ENCODE data around the gene TMEM263. TPM values are rescaled to one million over a fixed set of nuclear protein-coding genes. Genes with fewer than 3 reads are reported as not detected.

Gene TMEM263
- total RNA-seq, 2 experiments from 2014 or later = 28.5 to 29.6 TPM

DNA sequence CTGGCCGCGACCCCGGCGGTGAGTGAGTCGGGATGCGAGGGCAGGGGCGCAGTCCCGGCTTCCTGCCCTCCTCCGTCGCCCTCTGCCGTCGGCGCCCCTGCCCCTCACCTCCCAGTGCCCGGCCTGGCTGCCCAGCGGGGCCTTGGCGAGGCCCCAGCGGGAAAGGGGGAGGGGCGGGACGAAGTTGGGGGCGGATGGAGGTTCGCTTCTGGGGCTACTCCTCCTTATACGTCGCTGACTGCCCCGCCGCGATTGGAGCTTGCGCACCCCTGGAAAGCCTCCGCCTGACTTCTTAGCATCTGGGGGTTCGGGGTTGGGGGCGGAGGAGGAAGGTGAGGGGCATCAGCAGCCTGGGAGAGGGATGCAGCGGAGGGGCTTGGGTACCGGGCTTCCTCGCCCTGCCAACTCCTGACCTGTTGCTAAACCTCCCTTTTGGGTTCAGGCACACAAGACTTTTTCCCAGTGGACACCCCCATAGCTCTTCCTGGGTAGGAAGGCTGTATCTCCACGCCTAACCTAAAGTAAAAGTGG lies 406 bp downstream of the TMEM263 start:
- peaks cover 2% of the 10 kb centered on the region for H3K9me3 Mint-ChIP-seq
- H3K4me3 Mint-ChIP-seq = peak overlapping the region; percentile 95
- DNase-seq (no peak), ATAC-seq (ENCODE audit: low read depth) (peak; percentile 53)
- peak overlapping the region; percentile 94 for H3K27ac Mint-ChIP-seq
- H3K4me1 Mint-ChIP-seq = peaks cover 17% of the 10 kb centered on the region
- H3K27me3 Mint-ChIP-seq = peaks cover 2% of the 10 kb centered on the region
- POLR2A ChIA-PET = interaction anchor here (0.8 to 2.3 kb wide), 11 partner anchors 19 to 654 kb away, joined by 3 to 11 read pairs (median 4); partner anchors contain the start of genes MTERF2, POLR3B and TCP11L2
- peaks cover 4% of the 10 kb centered on the region for H3K36me3 Mint-ChIP-seq

DNA sequence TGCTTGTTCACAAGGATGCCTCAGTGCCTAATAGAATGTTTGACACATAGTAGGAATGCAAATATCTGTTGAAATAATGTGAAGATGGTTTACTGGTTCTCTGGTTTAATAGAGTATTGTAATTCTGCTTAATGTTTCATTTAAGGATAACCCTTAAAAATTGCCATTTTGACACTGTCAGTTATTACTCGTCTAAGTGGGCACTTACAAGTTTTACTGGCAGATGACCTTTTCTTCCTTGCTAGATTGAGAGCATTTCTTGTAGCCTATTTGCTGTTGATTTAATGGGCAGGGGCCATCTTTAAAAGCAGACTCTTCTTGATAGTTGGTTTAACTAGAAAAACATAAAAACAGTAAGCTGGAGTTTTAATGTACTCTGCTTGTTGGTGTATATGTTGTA lies 1.9 kb downstream of the TMEM263 start:
- no peaks in the 10 kb centered on the region for H3K9me3 Mint-ChIP-seq
- H3K4me3 Mint-ChIP-seq = peak overlapping the region; percentile 95
- ATAC-seq (ENCODE audit: low read depth) (no peak), DNase-seq (no peak)
- no peaks in the 10 kb centered on the region for H3K27me3 Mint-ChIP-seq
- peak overlapping the region; percentile 94 for H3K27ac Mint-ChIP-seq
- POLR2A ChIA-PET = interaction anchor here (0.7 to 1.0 kb wide), 2 partner anchors 12 to 600 kb away, joined by 3 to 4 read pairs; partner anchors contain the start of gene POLR3B
- H3K36me3 Mint-ChIP-seq = peaks cover 2% of the 10 kb centered on the region
- peaks cover 19% of the 10 kb centered on the region for H3K4me1 Mint-ChIP-seq

DNA sequence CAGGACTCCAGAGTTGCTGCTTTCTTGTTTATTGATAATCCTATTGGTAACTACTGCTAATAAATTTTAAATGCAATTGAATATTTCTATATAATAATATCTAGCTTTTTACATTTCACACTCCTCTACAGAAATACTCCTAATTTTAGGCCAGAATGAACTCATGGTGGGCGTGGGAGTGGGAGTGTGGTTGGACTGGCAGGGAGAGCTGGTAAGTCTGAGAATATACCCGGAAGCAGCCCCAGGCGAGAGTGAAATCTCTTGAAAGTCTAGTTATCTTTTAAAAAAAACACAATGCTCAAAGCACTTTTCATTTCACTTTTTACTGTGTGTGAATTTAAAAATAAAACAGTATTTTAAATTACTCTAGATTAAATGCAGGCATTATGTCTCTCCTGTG lies 4.7 kb downstream of the TMEM263 start:
- H3K27me3 Mint-ChIP-seq = no peaks in the 10 kb centered on the region
- H3K27ac Mint-ChIP-seq = no peak overlapping the region
- peaks cover 17% of the 10 kb centered on the region for H3K4me1 Mint-ChIP-seq
- POLR2A ChIA-PET = interaction anchor here (0.7 kb wide), 1 partner anchor 213 kb away, joined by 3 read pairs; no protein-coding TSS in a partner anchor
- no peaks in the 10 kb centered on the region for H3K9me3 Mint-ChIP-seq
- no peak for ATAC-seq (ENCODE audit: low read depth)
- H3K36me3 Mint-ChIP-seq = peaks cover 10% of the 10 kb centered on the region
- no peak overlapping the region for H3K4me3 Mint-ChIP-seq
- DNase-seq = no peak

DNA sequence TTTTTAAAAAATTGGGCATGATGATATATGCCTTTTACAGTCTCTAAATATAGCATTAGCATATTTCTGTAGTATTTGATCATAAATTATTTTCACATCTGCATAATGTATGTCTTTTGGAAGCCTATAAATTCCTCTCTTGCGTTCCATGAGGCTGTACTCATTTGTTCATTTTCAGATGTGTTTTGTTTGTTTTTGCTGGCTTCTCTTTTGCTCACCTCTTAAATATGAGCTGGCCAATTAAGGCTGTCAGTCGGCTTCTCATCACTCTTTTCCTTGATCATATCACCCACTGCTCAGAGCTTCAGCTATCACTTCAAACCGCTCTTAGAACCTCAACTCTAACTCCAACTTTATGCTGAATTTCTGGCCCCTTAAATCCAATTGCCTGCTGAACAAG lies 6.6 kb downstream of the TMEM263 start:
- POLR2A ChIA-PET = no interaction called here
- Mint-ChIP-seq H3K27ac (no peak overlapping the region), H3K27me3 (no peaks in the 10 kb centered on the region), H3K4me1 (peaks cover 21% of the 10 kb centered on the region), H3K4me3 (no peak overlapping the region), H3K36me3 (peaks cover 18% of the 10 kb centered on the region), H3K9me3 (no peaks in the 10 kb centered on the region)
- DNase-seq = no peak
- no peak for ATAC-seq (ENCODE audit: low read depth)

DNA sequence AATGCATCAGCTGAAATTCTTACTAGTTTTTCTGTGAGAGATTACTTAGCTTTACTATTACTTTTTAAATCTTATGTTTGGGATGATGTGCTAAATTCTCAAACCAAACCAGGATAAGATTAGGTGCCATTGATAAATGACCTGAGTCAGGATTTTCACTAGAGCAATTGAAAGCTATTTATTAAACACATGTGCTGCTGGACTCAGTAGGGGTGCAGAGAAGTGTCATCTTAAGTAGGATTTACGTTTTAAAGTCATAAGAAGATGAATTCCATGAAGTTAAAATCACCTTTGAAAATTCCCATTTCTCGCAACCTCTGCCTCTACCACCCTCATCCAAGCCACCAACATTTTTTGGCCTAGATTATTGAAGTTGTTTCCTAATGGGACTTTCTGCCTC lies 8.8 kb downstream of the TMEM263 start:
- POLR2A ChIA-PET = no interaction called here
- Mint-ChIP-seq H3K27me3 (no peaks in the 10 kb centered on the region), H3K4me3 (no peak overlapping the region), H3K36me3 (peaks cover 24% of the 10 kb centered on the region), H3K9me3 (no peaks in the 10 kb centered on the region), H3K27ac (no peak overlapping the region), H3K4me1 (peaks cover 8% of the 10 kb centered on the region)
- no peak for ATAC-seq (ENCODE audit: low read depth)
- no peak for DNase-seq

DNA sequence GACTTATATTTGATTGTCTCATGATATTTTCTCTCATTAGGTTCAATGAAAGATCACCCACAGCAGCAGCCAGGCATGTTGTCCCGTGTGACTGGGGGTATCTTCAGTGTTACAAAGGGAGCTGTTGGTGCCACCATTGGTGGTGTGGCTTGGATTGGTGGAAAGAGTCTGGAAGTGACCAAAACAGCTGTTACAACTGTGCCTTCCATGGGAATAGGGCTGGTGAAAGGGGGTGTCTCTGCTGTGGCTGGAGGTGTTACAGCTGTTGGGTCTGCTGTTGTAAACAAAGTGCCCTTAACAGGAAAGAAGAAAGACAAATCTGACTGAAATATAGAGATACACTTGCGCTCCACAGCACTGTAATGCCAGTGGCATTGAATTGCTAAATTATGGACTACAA lies 15.4 kb downstream of the TMEM263 start:
- peaks cover 34% of the 10 kb centered on the region for H3K36me3 Mint-ChIP-seq
- H3K4me3 Mint-ChIP-seq = no peak overlapping the region
- H3K27ac Mint-ChIP-seq = peak overlapping the region; percentile 13
- DNase-seq (no peak), ATAC-seq (ENCODE audit: low read depth) (no peak)
- no peaks in the 10 kb centered on the region for H3K27me3 Mint-ChIP-seq
- H3K4me1 Mint-ChIP-seq = peaks cover 6% of the 10 kb centered on the region
- no peaks in the 10 kb centered on the region for H3K9me3 Mint-ChIP-seq
- POLR2A ChIA-PET = no interaction called here

DNA sequence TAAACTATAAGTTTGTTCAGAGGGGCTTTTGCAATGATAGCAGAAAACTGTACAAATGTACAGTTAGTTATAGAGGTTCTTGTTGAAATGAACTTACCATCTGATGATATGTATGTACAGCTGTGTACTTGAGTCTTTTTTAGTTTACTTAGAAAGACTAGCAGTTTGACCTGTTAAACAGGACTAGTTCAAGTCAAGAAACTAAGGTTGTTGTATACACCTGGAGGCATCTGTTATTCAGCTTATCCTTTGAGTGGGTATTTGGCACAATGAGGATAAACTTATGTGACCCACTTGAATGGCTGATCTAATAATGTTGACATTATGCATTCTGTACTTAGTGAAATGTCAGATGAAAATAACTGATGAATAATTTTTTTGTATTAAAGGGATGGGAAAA lies 17.8 kb downstream of the TMEM263 start:
- H3K36me3 Mint-ChIP-seq = peaks cover 32% of the 10 kb centered on the region
- no peaks in the 10 kb centered on the region for H3K27me3 Mint-ChIP-seq
- peaks cover 2% of the 10 kb centered on the region for H3K4me1 Mint-ChIP-seq
- ATAC-seq (ENCODE audit: low read depth) = no peak
- no peak overlapping the region for H3K4me3 Mint-ChIP-seq
- POLR2A ChIA-PET = no interaction called here
- DNase-seq = no peak
- no peaks in the 10 kb centered on the region for H3K9me3 Mint-ChIP-seq
- H3K27ac Mint-ChIP-seq = no peak overlapping the region

DNA sequence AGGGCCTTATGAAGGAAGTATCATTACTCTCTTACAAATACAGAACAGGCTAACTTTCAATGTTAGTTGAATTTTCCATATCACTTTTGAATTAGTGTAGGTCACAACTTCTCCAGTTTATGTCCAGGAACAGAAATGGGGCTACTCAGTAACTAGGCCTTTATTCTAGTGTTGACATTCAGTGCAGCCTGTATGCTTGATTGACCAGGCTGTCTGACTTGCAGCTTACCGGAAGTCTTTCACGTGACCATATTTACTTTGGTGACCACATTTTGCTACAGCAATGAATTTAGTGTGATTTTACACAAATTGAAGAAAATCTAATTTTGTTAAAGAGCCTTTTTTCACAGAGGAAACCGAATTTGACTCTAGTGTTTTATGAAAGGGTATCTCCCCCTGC lies 18.8 kb downstream of the TMEM263 start:
- H3K4me3 Mint-ChIP-seq = no peak overlapping the region
- ATAC-seq (ENCODE audit: low read depth) = no peak
- peaks cover 34% of the 10 kb centered on the region for H3K36me3 Mint-ChIP-seq
- no peak overlapping the region for H3K27ac Mint-ChIP-seq
- DNase-seq = no peak
- POLR2A ChIA-PET = no interaction called here
- H3K27me3 Mint-ChIP-seq = no peaks in the 10 kb centered on the region
- H3K4me1 Mint-ChIP-seq = peaks cover 2% of the 10 kb centered on the region
- no peaks in the 10 kb centered on the region for H3K9me3 Mint-ChIP-seq

DNA sequence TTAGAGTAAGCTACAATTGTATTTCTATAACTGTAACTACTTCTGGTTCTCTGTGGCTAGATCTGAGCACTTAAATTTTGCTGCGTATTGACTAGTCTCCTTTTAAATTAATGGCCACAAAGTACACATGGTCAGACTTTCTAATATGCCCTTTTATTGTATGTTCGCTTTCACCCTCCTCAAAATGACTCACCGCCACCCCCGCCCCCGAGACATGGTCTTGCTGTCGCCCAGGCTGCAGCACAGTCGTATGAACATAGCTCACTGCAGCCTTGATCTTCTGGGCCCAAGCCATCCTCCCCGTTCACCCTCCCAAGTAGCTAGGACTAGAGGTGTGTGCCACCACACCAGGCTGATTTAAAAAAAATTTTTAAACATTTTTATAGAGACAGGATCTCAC lies 19.4 kb downstream of the TMEM263 start:
- Mint-ChIP-seq H3K27me3 (no peaks in the 10 kb centered on the region), H3K4me1 (peaks cover 2% of the 10 kb centered on the region), H3K36me3 (peaks cover 34% of the 10 kb centered on the region), H3K27ac (no peak overlapping the region), H3K4me3 (no peak overlapping the region), H3K9me3 (no peaks in the 10 kb centered on the region)
- DNase-seq (no peak), ATAC-seq (ENCODE audit: low read depth) (no peak)
- POLR2A ChIA-PET = interaction anchor here (0.6 kb wide), 1 partner anchor 19 kb away, joined by 3 read pairs; the partner anchor contains the start of gene TMEM263

DNA sequence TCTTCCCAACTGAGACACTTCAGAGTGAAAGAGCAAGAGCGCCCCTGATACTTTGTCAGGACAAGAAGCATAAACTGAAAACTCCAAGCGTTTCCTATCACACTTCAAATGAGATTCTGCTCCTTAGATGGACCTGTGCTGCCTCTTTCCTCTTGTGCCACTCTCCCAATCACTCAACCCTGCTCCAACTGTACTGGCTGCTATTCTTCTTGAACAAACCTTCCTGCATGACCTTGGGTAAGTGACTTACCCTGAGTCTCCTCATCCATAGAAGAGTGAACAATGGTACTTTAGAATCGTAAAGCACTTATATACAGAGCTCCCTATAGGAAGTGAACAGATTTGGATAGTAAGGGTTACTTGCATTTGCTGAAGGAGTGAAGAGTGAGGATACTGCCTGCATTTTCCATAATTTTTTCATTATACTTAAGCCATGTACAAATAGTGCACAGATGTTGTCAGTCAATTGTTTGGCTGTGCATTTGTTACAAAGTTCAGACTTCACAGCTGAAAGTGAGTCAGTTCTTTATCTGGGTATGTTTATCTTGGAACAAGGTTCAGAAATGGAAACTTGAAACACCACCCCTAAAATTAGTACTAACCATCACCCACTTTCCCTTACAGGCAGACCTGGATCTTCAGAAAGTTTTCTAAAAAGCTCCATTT lies 20.4 kb downstream of the TMEM263 start:
- H3K9me3 Mint-ChIP-seq = no peaks in the 10 kb centered on the region
- H3K4me1 Mint-ChIP-seq = no peaks in the 10 kb centered on the region
- H3K4me3 Mint-ChIP-seq = no peak overlapping the region
- no peak overlapping the region for H3K27ac Mint-ChIP-seq
- POLR2A ChIA-PET = no interaction called here
- ATAC-seq (ENCODE audit: low read depth) = no peak
- peaks cover 30% of the 10 kb centered on the region for H3K36me3 Mint-ChIP-seq
- H3K27me3 Mint-ChIP-seq = no peaks in the 10 kb centered on the region
- DNase-seq = no peak

DNA sequence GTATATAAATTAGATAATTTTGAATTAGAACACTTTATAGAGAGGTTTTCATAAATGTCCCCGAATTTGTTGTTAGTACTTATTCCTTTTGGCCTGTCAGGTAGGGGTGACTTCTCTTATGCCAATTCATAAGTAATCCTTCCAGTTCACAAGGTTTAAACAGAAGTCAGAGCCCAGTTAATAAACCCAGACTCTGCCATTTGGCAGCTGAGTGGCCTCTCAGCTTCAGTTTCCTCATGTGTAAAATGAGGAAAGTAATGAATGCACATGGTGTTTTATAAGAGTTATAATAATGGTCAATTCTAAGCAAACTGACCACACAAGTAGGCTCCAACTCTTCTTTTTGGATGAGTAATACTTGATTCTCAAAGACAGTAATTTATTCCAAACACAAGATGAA lies 21.0 kb downstream of the TMEM263 start:
- Mint-ChIP-seq H3K4me1 (no peaks in the 10 kb centered on the region), H3K27me3 (no peaks in the 10 kb centered on the region), H3K9me3 (no peaks in the 10 kb centered on the region), H3K4me3 (no peak overlapping the region), H3K36me3 (peaks cover 29% of the 10 kb centered on the region), H3K27ac (no peak overlapping the region)
- no peak for ATAC-seq (ENCODE audit: low read depth)
- DNase-seq = no peak
- POLR2A ChIA-PET = no interaction called here

DNA sequence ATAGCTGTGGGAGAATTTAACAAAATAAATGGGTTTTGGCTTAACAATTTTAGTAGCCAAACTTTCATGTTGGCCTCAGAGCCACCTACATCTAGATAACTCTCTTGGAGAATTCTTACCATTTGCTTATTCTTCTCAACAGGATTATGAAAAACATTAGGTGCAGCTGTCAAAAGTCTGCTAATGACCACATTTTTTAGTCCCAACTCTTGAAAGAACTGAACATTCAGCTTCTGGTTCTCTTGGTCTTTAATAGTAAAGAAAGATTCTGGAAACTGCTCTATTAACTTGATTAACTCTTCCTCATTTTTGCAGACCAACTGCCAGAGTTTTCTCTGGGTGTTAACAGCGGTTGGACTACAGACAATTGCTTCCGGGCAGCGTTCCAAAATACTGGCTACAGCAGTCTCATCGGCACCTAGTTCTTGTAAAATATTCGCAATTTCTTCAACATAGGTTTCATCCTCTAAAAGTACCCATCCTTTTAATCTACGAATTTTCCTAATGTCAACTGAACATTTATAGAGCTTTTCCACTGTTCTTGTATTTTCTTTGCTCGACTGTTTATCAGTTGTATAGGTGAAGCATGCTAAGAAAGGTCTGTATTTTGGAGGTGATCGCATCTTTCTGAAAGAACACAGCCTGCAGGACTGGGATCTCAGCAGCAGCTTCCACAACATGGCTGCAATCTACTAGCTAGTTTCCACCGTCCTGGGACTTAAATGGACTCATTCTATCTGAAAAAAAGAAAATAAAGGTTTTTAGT lies 22.5 kb downstream of the TMEM263 start:
- POLR2A ChIA-PET = interaction anchor here (1.4 kb wide), 1 partner anchor 23 kb away, joined by 3 read pairs; the partner anchor contains the start of gene TMEM263
- no peaks in the 10 kb centered on the region for H3K9me3 Mint-ChIP-seq
- no peaks in the 10 kb centered on the region for H3K4me1 Mint-ChIP-seq
- no peak overlapping the region for H3K4me3 Mint-ChIP-seq
- DNase-seq = no peak
- H3K36me3 Mint-ChIP-seq = peaks cover 25% of the 10 kb centered on the region
- H3K27ac Mint-ChIP-seq = no peak overlapping the region
- H3K27me3 Mint-ChIP-seq = no peaks in the 10 kb centered on the region
- ATAC-seq (ENCODE audit: low read depth) = no peak

DNA sequence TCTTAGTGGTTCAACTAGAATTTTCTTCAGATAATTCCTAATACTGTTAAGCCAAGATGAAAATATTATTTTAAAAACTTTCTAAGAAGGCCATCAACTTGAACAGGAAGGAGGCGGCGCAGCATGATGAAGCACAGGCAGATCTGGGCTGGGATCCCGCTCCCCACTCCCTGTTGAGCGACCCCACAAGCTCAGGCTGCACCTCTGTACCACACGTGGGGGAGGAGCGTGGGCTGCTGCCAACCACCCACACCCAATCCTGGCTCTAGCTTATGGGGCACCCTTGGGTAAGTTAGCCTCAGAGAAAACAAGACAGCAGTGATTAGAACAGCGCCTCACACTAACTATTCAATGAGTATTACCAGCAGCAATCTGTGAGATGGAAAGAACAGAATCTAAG lies 25.2 kb downstream of the TMEM263 start:
- POLR2A ChIA-PET = no interaction called here
- no peaks in the 10 kb centered on the region for H3K27me3 Mint-ChIP-seq
- H3K4me3 Mint-ChIP-seq = no peak overlapping the region
- peaks cover 34% of the 10 kb centered on the region for H3K36me3 Mint-ChIP-seq
- H3K9me3 Mint-ChIP-seq = no peaks in the 10 kb centered on the region
- H3K4me1 Mint-ChIP-seq = peaks cover 17% of the 10 kb centered on the region
- no peak for ATAC-seq (ENCODE audit: low read depth)
- no peak for DNase-seq
- H3K27ac Mint-ChIP-seq = no peak overlapping the region

DNA sequence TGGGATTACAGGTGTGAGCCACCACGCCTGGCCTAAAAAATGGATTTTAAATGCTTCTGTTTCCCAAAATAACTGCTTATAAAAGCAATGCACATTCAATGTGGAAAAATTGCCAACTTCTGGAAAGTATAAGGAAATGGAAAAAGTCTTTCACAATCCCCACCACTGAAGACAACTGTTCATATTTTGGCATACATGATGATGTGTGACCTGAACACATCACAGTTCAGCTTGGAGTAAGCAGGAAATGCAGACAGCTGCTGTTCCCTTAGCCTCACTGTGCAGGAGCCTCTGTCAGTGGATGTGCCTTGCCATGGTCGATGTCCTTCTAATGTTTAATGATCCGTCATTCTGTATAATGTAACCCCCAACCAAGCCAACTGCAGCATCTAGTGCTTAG lies 26.1 kb downstream of the TMEM263 start:
- POLR2A ChIA-PET = no interaction called here
- Mint-ChIP-seq H3K27ac (no peak overlapping the region), H3K9me3 (no peaks in the 10 kb centered on the region), H3K4me3 (no peak overlapping the region), H3K4me1 (peaks cover 22% of the 10 kb centered on the region), H3K27me3 (no peaks in the 10 kb centered on the region), H3K36me3 (peaks cover 30% of the 10 kb centered on the region)
- no peak for DNase-seq
- no peak for ATAC-seq (ENCODE audit: low read depth)

All from activated naive CD8-positive, alpha-beta T cell treated with anti-CD3 and anti-CD28 coated beads, Interleukin-2, amount 10 ng/mL, durations not matched to agents 7 days and 5 days (primary cell).